KMS-11 (cell line): Measurements from ENCODE around the gene PUM2.

Source experiments
- H2AFZ ChIP-seq: fragments of 200-600 bp; sonication (generic); 2 replicates; pipeline ENCODE4 v1.6.1; 2016; ENCODE audit warnings: antibody characterized with exemption, mixed run types, low read depth
- H3K27ac ChIP-seq: fragments of 200-600 bp; sonication (generic); 2 replicates; pipeline ENCODE4 v1.6.1; 2016; ENCODE audit warnings: mild to moderate bottlenecking, mixed run types
- H3K27me3 ChIP-seq: fragments of 200-600 bp; sonication (generic); 2 replicates; pipeline ENCODE4 v1.6.1; 2017; ENCODE audit warnings: mild to moderate bottlenecking, low read depth, mixed run types, moderate library complexity; ENCODE audit not compliant: insufficient read depth
- H3K36me3 ChIP-seq: fragments of 200-600 bp; sonication (generic); 2 replicates; pipeline ENCODE4 v1.6.1; 2017; ENCODE audit warnings: mild to moderate bottlenecking, mixed run types; ENCODE audit not compliant: insufficient read depth
- H3K4me1 ChIP-seq: fragments of 200-600 bp; sonication (generic); 2 replicates; pipeline ENCODE4 v1.6.1; 2016; ENCODE audit warnings: mild to moderate bottlenecking, low read depth, mixed run types; ENCODE audit not compliant: poor library complexity, severe bottlenecking
- H3K4me2 ChIP-seq: fragments of 200-600 bp; sonication (generic); 2 replicates; pipeline ENCODE4 v1.7.0; 2016; ENCODE audit warnings: mild to moderate bottlenecking, mixed run types
- H3K4me3 ChIP-seq: fragments of 200-600 bp; sonication (generic); IDR thresholded peaks from 2 replicates; pipeline ENCODE4 v1.6.1; 2017; ENCODE audit warnings: low read depth, low read length, mixed read lengths; ENCODE audit not compliant: insufficient read depth
- H3K79me2 ChIP-seq: fragments of 200-600 bp; sonication (generic); 2 replicates; pipeline ENCODE4 v1.6.1; 2016; ENCODE audit warnings: low read depth, mixed run types; ENCODE audit not compliant: insufficient read depth
- H3K9ac ChIP-seq: fragments of 200-600 bp; sonication (generic); 2 replicates; pipeline ENCODE4 v1.6.1; 2016; ENCODE audit warnings: mild to moderate bottlenecking, mixed run types
- H4K20me1 ChIP-seq: fragments of 200-600 bp; sonication (generic); 2 replicates; pipeline ENCODE4 v1.6.1; 2016; ENCODE audit warnings: mild to moderate bottlenecking, mixed run types; ENCODE audit not compliant: insufficient read depth
- CTCF ChIP-seq: fragments of 200-600 bp; sonication (generic); conservative IDR thresholded peaks from 2 replicates; pipeline ENCODE4 v1.6.1; 2017; ENCODE audit warnings: low read depth, mild to moderate bottlenecking, antibody characterized with exemption, low read length, moderate library complexity, mixed read lengths

Gene PUM2

GRCh38 chr2:20300656-20301055, 50.0 kb downstream of the PUM2 start:
- H3K9ac ChIP-seq, result no peak overlapping the region
- peaks cover 70% of the 10 kb centered on the region for H3K79me2 ChIP-seq
- no peaks in the 10 kb centered on the region for H3K27me3 ChIP-seq
- peaks cover 32% of the 10 kb centered on the region for H3K4me1 ChIP-seq
- peaks cover 4% of the 10 kb centered on the region for H3K36me3 ChIP-seq
- H3K4me3 ChIP-seq, result no peak overlapping the region
- no peak for TF ChIP-seq CTCF
- H3K27ac ChIP-seq, result no peak overlapping the region
- no peak overlapping the region for H3K4me2 ChIP-seq
- no peaks in the 10 kb centered on the region; the same call in 1 of the 2 replicates for H4K20me1 ChIP-seq
- no peak overlapping the region for H2AFZ ChIP-seq

DNA sequence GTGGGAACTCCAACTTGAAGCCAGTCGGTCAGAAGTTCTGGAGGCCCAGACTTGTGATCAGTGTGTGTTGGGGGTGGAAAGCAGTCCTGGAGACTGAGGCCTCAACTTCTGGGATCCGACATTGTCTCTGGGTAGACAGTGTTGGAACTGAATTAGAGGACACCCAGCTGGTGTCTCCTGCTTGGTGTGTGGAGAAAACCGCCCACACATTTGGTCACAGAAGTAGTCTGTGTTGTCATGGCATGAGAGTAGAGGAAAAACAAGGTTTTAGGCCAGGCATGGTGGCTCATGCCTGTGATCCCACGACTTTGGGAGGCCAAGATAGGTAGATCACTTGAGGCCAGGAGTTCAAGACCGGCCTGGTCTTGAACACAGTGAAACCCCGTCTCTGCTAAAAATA, 51.5 kb downstream of the PUM2 start:
- Histone ChIP-seq H3K4me1 (peaks cover 46% of the 10 kb centered on the region), H3K36me3 (peaks cover 4% of the 10 kb centered on the region), H3K9ac (no peak overlapping the region), H3K4me2 (no peak overlapping the region), H2AFZ (no peak overlapping the region), H3K27me3 (no peaks in the 10 kb centered on the region), H3K4me3 (no peak overlapping the region), H4K20me1 (no peaks in the 10 kb centered on the region; the same call in 1 of the 2 replicates), H3K27ac (no peak overlapping the region), H3K79me2 (peaks cover 65% of the 10 kb centered on the region)
- TF ChIP-seq CTCF, result no peak

- H3K36me3 ChIP-seq, result peaks cover 5% of the 10 kb centered on the region; the same call in 1 of the 2 replicates
- H3K4me1 ChIP-seq, result peaks cover 49% of the 10 kb centered on the region
- H3K4me2 ChIP-seq, result 0 out of 2 replicates have a peak overlapping the region, but pooled peaks have one; percentile 39
- H4K20me1 ChIP-seq, result no peaks in the 10 kb centered on the region
- no peak for TF ChIP-seq CTCF
- no peak overlapping the region for H3K27ac ChIP-seq
- no peak overlapping the region for H2AFZ ChIP-seq
- H3K4me3 ChIP-seq, result no peak overlapping the region
- H3K9ac ChIP-seq, result no peak overlapping the region
- peaks cover 37% of the 10 kb centered on the region for H3K79me2 ChIP-seq
- H3K27me3 ChIP-seq, result no peaks in the 10 kb centered on the region
Measured at GRCh38 chr2:20294231-20294630, 56.4 kb downstream of the PUM2 start.

DNA sequence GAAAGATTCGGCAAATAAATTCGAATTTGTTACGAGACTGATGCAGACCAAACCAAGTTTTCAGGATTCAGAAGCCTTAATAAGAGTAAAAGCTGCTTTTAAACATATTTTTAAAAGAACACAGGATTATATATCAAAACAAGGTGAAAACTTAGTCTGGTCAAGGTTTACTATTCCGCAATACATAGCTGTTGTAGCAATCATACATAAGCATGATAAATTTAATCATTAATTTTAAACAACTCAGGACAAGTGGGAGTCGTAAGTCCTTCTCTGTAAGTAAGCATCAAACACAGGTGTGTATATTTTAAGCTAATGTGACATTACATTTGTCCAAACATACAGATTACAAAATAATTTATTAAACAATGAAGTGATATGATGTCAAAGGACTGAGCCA, 57.7 kb downstream of the PUM2 start:
- no peak overlapping the region for H3K4me3 ChIP-seq
- peaks cover 6% of the 10 kb centered on the region; the same call in 1 of the 2 replicates for H3K36me3 ChIP-seq
- H3K4me1 ChIP-seq, result peaks cover 39% of the 10 kb centered on the region
- no peak overlapping the region for H3K9ac ChIP-seq
- H2AFZ ChIP-seq, result no peak overlapping the region
- no peaks in the 10 kb centered on the region for H4K20me1 ChIP-seq
- TF ChIP-seq CTCF, result no peak
- no peaks in the 10 kb centered on the region for H3K27me3 ChIP-seq
- H3K79me2 ChIP-seq, result peaks cover 28% of the 10 kb centered on the region
- H3K4me2 ChIP-seq, result no peak overlapping the region
- no peak overlapping the region for H3K27ac ChIP-seq
